AG04450 (cell line): ENCODE data around the gene PRRC1. TPM values are rescaled to one million over a fixed set of nuclear protein-coding genes. Genes with fewer than 3 reads are reported as not detected.

Experiments used
- CTCF ChIA-PET: fragments of 300-600, 350-600 bp; formaldehyde crosslinking; extraction: SDS; loops from one replicate; lab custom pipeline; 2022; ENCODE audit warnings: antibody characterized with exemption, inconsistent platforms; lab: Charles Lee
- POLR2A ChIA-PET: fragments of 350-600 bp; formaldehyde crosslinking; extraction: SDS; loops from one replicate; lab custom pipeline; 2021; ENCODE audit warnings: antibody characterized with exemption, inconsistent platforms; lab: Yijun Ruan, JAX
- DNase-seq: peaks from one replicate; pipeline ENCODE4 v3.0.0-alpha.2; 2011; ENCODE audit warnings: low read depth, low spot score
- H3K27ac ChIP-seq: one replicate; pipeline ENCODE4 v1.5.1; 2012; ENCODE audit warnings: low read depth, low read length, control low read depth
- H3K27me3 ChIP-seq: one replicate; pipeline ENCODE4 v1.6.0; 2012; ENCODE audit warnings: low read length; ENCODE audit not compliant: control insufficient read depth, insufficient read depth
- H3K4me3 ChIP-seq: 2 replicates; pipeline ENCODE4 v1.5.1; 2011; ENCODE audit warnings: mild to moderate bottlenecking, low read depth, low read length, control low read depth
- H3K9me3 ChIP-seq: 2 replicates; pipeline ENCODE4 v1.5.1; 2012; ENCODE audit warnings: low read length; ENCODE audit not compliant: control insufficient read depth, insufficient read depth
- polyA plus RNA-seq: library from polyadenylated mRNA; depleted of rRNA; stranded (reverse); fragments of >200 nt; gene quantifications from 2 replicates; pipeline ENCODE4 v1.2.3, GENCODE V29; 2011
- TF ChIP-seq, protein P1 (sequence below): IDR thresholded peaks from 2 replicates; pipeline ENCODE4 v1.5.1; 2011; ENCODE audit warnings: low read depth, low read length, control low read depth, inconsistent platforms

Gene PRRC1
- polyA plus RNA-seq, 1 experiment, result 120 TPM

DNA sequence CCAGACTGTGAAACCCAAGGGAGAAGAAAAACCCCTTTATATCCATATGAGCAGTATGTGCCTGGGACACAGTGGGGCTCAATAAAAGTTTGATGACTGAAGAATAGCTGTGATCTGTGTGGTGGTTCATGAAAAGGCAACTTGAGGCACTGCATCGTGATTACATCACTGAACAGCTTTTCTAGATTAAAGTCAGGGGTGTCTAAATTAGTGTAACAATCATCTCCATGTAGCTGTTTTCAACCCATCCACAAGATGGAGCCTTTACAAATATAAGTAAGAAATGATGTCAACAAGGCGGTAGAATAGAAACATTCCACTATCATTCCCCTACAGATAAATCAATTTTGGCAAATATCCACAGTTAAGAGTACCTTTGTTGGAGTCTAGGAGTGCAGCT is 55.5 kb downstream of the PRRC1 start:
- POLR2A ChIA-PET, result no interaction called here
- Histone ChIP-seq H3K27me3 (peaks cover 3% of the 10 kb centered on the region), H3K27ac (no peak overlapping the region), H3K4me3 (no peak overlapping the region), H3K9me3 (peaks cover 3% of the 10 kb centered on the region; the same call in 1 of the 2 replicates)
- CTCF ChIA-PET, result interaction anchor here (1.0 kb wide), 1 partner anchor 925 kb away, joined by 3 read pairs; no protein-coding TSS in a partner anchor
- no peak for DNase-seq
- TF ChIP-seq, protein P1, sequence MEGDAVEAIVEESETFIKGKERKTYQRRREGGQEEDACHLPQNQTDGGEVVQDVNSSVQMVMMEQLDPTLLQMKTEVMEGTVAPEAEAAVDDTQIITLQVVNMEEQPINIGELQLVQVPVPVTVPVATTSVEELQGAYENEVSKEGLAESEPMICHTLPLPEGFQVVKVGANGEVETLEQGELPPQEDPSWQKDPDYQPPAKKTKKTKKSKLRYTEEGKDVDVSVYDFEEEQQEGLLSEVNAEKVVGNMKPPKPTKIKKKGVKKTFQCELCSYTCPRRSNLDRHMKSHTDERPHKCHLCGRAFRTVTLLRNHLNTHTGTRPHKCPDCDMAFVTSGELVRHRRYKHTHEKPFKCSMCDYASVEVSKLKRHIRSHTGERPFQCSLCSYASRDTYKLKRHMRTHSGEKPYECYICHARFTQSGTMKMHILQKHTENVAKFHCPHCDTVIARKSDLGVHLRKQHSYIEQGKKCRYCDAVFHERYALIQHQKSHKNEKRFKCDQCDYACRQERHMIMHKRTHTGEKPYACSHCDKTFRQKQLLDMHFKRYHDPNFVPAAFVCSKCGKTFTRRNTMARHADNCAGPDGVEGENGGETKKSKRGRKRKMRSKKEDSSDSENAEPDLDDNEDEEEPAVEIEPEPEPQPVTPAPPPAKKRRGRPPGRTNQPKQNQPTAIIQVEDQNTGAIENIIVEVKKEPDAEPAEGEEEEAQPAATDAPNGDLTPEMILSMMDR, result peak; percentile 24

DNA sequence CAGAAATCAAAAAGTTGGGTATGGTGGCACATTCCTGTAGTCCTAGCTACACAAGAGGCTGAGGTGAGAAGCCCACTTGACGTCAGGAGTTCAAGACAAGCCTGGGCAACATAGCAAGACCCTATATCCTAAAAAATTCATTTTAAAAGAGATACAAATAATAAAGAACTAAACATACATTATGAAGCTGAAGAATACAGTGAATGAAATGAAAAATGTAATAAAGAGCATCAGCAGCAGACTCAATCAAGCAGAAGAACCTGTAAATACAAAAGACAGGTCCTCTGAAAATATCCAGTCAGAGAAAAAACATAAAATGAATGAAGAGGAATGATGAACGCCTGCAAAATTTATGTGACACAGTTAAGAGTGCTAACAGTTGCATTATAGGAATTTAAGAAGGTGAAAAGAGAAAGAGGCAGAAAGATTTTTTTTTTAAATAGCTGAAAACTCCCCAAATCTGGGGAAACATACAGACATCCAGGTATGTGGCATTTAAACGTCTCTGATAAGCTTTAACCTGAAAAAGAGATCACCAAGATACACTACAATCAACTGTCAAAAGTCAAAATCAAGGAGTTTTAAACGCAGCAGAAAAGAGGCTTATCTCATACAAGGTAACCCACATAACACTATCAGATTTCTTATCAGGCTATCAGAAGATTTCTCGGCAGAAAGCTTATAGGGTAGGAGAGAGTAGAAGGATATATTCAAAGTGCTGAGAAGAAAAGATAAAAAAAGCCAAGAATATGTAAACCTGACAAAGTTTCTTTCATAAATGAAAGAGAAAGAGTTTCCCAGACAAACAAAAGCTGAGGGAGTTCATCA is 57.6 kb downstream of the PRRC1 start:
- TF ChIP-seq, protein P1, result no peak
- Histone ChIP-seq H3K4me3 (no peak overlapping the region), H3K27ac (no peak overlapping the region), H3K27me3 (no peaks in the 10 kb centered on the region), H3K9me3 (peaks cover 3% of the 10 kb centered on the region; the same call in 1 of the 2 replicates)
- no peak for DNase-seq
- ChIA-PET POLR2A (interaction anchor here (0.5 kb wide), 1 partner anchor 43 kb away, joined by 3 read pairs; no protein-coding TSS in a partner anchor), CTCF (interaction anchor here (0.6 kb wide), 1 partner anchor 403 kb away, joined by 5 read pairs; no protein-coding TSS in a partner anchor)

DNA sequence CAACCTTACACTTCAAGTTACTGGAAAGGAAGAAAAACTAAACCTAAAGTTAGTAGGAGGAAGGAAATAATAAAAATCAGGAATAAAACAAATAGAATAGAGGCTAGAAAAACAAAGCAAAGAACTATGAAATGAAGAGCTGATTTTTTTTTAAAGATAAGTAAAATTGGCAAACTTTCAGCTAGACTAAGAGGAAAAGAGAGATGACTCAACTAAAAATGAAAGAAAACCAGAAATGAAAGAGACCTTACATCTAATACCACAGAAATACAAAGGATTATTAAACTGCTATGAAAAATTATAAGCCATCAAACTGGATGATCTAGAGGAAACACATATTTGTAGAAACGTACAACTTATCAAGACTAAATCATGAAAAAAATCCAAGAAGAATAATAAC is 60.0 kb downstream of the PRRC1 start:
- ChIA-PET CTCF (no interaction called here), POLR2A (no interaction called here)
- Histone ChIP-seq H3K27me3 (no peaks in the 10 kb centered on the region), H3K4me3 (no peak overlapping the region), H3K27ac (no peak overlapping the region), H3K9me3 (peaks cover 3% of the 10 kb centered on the region; the same call in 1 of the 2 replicates)
- TF ChIP-seq, protein P1, result no peak
- no peak for DNase-seq

DNA sequence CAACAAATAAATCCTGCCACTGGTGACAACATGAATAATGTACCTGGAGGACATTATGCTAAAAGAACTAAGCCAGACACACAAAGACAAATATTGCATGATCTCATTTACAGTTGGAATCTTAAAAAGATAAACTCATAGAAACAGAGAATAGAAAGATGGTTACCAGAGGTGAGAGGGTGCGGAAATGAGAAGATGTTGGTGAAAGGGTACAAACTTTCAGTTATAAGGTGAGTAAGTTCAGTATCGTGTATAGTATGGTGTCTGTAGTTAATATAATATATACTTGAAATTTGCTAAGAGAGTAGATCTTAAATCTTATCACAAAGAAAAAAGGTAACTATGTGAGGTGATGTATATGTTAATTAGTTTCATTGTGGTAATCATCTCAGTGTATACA is 63.3 kb downstream of the PRRC1 start:
- DNase-seq, result no peak
- TF ChIP-seq, protein P1, result no peak
- peaks cover 3% of the 10 kb centered on the region; the same call in 1 of the 2 replicates for H3K9me3 ChIP-seq
- no peaks in the 10 kb centered on the region for H3K27me3 ChIP-seq
- H3K4me3 ChIP-seq, result no peak overlapping the region
- POLR2A ChIA-PET, result no interaction called here
- CTCF ChIA-PET, result no interaction called here
- no peak overlapping the region for H3K27ac ChIP-seq

DNA sequence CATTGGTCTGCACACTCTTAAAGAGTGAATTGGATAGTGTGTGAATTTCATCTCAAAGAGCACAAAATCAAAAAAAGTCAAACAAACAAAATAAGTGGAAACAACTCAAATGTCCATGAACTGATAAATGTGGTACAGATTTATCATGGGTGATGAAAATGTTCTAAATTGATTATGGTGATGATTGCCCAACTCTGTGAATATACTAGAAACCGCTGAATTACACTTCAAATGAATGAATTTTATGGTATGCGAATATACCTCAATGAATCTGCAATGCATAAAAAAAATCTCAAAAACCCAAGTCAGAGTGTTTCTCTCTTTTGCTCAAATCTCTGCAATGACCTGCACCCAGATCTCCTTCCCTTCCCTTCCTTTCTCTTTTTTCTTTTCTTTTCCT is 64.0 kb downstream of the PRRC1 start:
- no peak overlapping the region for H3K27ac ChIP-seq
- H3K27me3 ChIP-seq, result no peaks in the 10 kb centered on the region
- CTCF ChIA-PET, result no interaction called here
- TF ChIP-seq, protein P1, result no peak
- H3K4me3 ChIP-seq, result no peak overlapping the region
- no peak for DNase-seq
- no peaks in the 10 kb centered on the region for H3K9me3 ChIP-seq
- POLR2A ChIA-PET, result no interaction called here
